ENCODE results near the gene FAM186B.

FAM186B gene

GRCh38 chr12:49549735-49550692, 55.4 kb downstream of the FAM186B start:
- no peaks in the 10 kb centered on the region for H3K9me3 ChIP-seq
- DNase-seq, result no peak
- no peak overlapping the region for H3K4me3 ChIP-seq (ENCODE audit: low read depth, low read length)
- H3K27me3 ChIP-seq, result no peaks in the 10 kb centered on the region
- TF ChIP-seq, protein P1, sequence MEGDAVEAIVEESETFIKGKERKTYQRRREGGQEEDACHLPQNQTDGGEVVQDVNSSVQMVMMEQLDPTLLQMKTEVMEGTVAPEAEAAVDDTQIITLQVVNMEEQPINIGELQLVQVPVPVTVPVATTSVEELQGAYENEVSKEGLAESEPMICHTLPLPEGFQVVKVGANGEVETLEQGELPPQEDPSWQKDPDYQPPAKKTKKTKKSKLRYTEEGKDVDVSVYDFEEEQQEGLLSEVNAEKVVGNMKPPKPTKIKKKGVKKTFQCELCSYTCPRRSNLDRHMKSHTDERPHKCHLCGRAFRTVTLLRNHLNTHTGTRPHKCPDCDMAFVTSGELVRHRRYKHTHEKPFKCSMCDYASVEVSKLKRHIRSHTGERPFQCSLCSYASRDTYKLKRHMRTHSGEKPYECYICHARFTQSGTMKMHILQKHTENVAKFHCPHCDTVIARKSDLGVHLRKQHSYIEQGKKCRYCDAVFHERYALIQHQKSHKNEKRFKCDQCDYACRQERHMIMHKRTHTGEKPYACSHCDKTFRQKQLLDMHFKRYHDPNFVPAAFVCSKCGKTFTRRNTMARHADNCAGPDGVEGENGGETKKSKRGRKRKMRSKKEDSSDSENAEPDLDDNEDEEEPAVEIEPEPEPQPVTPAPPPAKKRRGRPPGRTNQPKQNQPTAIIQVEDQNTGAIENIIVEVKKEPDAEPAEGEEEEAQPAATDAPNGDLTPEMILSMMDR (IDR thresholded peaks at IDR 0.05; ENCODE audit: low read depth, low read length), result no peak
- H3K4me1 ChIP-seq, result no peaks in the 10 kb centered on the region
- no peaks in the 10 kb centered on the region for H3K36me3 ChIP-seq

GRCh38 chr12:49548822-49549648, 56.4 kb downstream of the FAM186B start:
- Histone ChIP-seq H3K4me1 (no peaks in the 10 kb centered on the region), H3K27me3 (no peaks in the 10 kb centered on the region), H3K4me3 (ENCODE audit: low read depth, low read length) (no peak overlapping the region), H3K9me3 (no peaks in the 10 kb centered on the region), H3K36me3 (no peaks in the 10 kb centered on the region)
- TF ChIP-seq, protein P1 (IDR thresholded peaks at IDR 0.05; ENCODE audit: low read depth, low read length), result no peak
- no peak for DNase-seq

DNA sequence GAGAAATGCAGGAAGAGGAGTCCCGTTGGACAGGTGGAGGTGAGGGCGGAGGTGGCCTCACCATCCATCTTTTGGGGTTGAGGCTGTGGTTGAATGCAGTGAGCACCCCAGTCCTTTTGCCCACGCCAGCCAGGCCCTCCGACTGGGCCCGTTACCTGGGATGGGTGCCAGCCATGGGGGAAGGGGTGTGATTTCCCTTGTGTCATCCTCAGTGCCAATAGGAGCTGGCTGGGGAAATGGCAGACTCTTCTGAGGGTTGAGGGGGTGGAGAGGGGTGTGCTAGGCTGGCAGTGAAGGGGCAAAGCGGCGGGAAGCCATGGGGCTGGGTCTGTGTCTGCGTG, 57.0 kb downstream of the FAM186B start:
- H3K4me3 ChIP-seq (ENCODE audit: low read depth, low read length), result no peak overlapping the region
- no peaks in the 10 kb centered on the region for H3K27me3 ChIP-seq
- H3K9me3 ChIP-seq, result no peaks in the 10 kb centered on the region
- H3K36me3 ChIP-seq, result no peaks in the 10 kb centered on the region
- no peaks in the 10 kb centered on the region for H3K4me1 ChIP-seq
- DNase-seq, result no peak
- TF ChIP-seq, protein P1 (IDR thresholded peaks at IDR 0.05; ENCODE audit: low read depth, low read length), result no peak

GRCh38 chr12:49547090-49547690, 58.2 kb downstream of the FAM186B start:
- Histone ChIP-seq H3K9me3 (no peaks in the 10 kb centered on the region), H3K27me3 (no peaks in the 10 kb centered on the region), H3K36me3 (no peaks in the 10 kb centered on the region), H3K4me3 (ENCODE audit: low read depth, low read length) (no peak overlapping the region), H3K4me1 (no peaks in the 10 kb centered on the region)
- TF ChIP-seq, protein P1 (IDR thresholded peaks at IDR 0.05; ENCODE audit: low read depth, low read length), result no peak
- DNase-seq, result no peak

DNA sequence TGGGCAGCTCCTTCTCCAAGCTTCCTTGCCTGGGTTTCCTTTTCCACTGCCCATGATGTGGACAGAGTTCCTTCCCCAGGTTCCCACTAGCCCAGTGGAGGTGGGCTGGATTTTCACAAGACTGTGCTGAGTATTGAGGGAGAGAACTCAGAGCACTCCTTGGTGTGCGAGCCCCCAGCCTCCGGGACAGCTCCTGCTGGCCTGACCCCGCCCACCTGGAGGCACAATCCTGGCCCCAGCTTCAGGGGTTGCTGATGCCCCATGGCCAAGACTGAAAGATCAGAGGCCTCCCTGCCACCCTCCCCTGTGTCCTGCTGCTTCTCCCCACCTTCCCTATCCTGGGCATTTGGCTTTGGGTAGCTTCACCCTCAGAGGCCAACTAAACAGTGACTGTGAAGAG, 59.0 kb downstream of the FAM186B start:
- no peaks in the 10 kb centered on the region for H3K9me3 ChIP-seq
- H3K27me3 ChIP-seq, result no peaks in the 10 kb centered on the region
- no peaks in the 10 kb centered on the region for H3K36me3 ChIP-seq
- no peak overlapping the region for H3K4me3 ChIP-seq (ENCODE audit: low read depth, low read length)
- DNase-seq, result no peak
- TF ChIP-seq, protein P1 (IDR thresholded peaks at IDR 0.05; ENCODE audit: low read depth, low read length), result no peak
- no peaks in the 10 kb centered on the region for H3K4me1 ChIP-seq

Measured in BE2C (cell line).